GM04504 (cell line): ENCODE results near the gene C17orf50.
A peak's percentile ranks its signal among the peaks of the same experiment; 100 is the strongest.

Source experiments
- DNase-seq: peaks from one replicate; pipeline ENCODE4 v3.0.0-alpha.2; 2012; ENCODE audit warnings: low read depth

The C17orf50 gene

GRCh38 chr17:35788477-35789368 lies 28.0 kb downstream of the C17orf50 start:
- peak; percentile 72 for DNase-seq

GRCh38 chr17:35790841-35791240 lies 30.2 kb downstream of the C17orf50 start:
- no peak for DNase-seq

GRCh38 chr17:35791681-35792350 lies 31.1 kb downstream of the C17orf50 start:
- no peak for DNase-seq

- no peak for DNase-seq
Measured at GRCh38 chr17:35793257-35793656, 32.6 kb downstream of the C17orf50 start.

- no peak for DNase-seq
Measured at GRCh38 chr17:35795007-35795870, 34.6 kb downstream of the C17orf50 start, which contains the start of gene MMP28. Gene MMP28, minus strand, starts transcription at chr17:35795641. Its CDS starts 264 bp downstream, at chr17:35795377.

GRCh38 chr17:35795871-35796265 lies 35.2 kb downstream of the C17orf50 start:
- DNase-seq = no peak

GRCh38 chr17:35796942-35797341 lies 36.3 kb downstream of the C17orf50 start:
- no peak for DNase-seq

- no peak for DNase-seq
Measured at GRCh38 chr17:35797370-35797769, 36.7 kb downstream of the C17orf50 start.

GRCh38 chr17:35797918-35798317 lies 37.2 kb downstream of the C17orf50 start:
- no peak for DNase-seq

GRCh38 chr17:35799942-35800341 lies 39.3 kb downstream of the C17orf50 start:
- DNase-seq = peak; percentile 46

GRCh38 chr17:35801583-35802224 lies 41.0 kb downstream of the C17orf50 start:
- no peak for DNase-seq

- peak; percentile 79 for DNase-seq
Measured at GRCh38 chr17:35804658-35805192, 44.0 kb downstream of the C17orf50 start.

GRCh38 chr17:35807371-35808144 lies 46.9 kb downstream of the C17orf50 start:
- no peak for DNase-seq

- no peak for DNase-seq
Measured at GRCh38 chr17:35808240-35808961, 47.7 kb downstream of the C17orf50 start.

GRCh38 chr17:35808962-35809854 lies 48.5 kb downstream of the C17orf50 start, which contains the start of gene TAF15:
Gene TAF15, plus strand, starts transcription at chr17:35809484. Its CDS starts 86 bp downstream, at chr17:35809570.
- peak; percentile 96 for DNase-seq

- no peak for DNase-seq
Measured at GRCh38 chr17:35809855-35810461, 49.3 kb downstream of the C17orf50 start.

- DNase-seq = no peak
Measured at GRCh38 chr17:35811759-35812158, 51.1 kb downstream of the C17orf50 start.

GRCh38 chr17:35812456-35812855 lies 51.8 kb downstream of the C17orf50 start:
- DNase-seq = no peak
